ENCODE data around the gene ETNPPL. TPM values are rescaled to one million over a fixed set of nuclear protein-coding genes. Genes with fewer than 3 reads are reported as not detected.

The ETNPPL gene
- total RNA-seq, 1 donor from 2014 or later, result not detected

- H3K4me3 ChIP-seq (ENCODE audit: low read depth, low read length), result no peak overlapping the region
- DNase-seq (ENCODE audit: low read depth), result no peak
- TF ChIP-seq, protein P1, sequence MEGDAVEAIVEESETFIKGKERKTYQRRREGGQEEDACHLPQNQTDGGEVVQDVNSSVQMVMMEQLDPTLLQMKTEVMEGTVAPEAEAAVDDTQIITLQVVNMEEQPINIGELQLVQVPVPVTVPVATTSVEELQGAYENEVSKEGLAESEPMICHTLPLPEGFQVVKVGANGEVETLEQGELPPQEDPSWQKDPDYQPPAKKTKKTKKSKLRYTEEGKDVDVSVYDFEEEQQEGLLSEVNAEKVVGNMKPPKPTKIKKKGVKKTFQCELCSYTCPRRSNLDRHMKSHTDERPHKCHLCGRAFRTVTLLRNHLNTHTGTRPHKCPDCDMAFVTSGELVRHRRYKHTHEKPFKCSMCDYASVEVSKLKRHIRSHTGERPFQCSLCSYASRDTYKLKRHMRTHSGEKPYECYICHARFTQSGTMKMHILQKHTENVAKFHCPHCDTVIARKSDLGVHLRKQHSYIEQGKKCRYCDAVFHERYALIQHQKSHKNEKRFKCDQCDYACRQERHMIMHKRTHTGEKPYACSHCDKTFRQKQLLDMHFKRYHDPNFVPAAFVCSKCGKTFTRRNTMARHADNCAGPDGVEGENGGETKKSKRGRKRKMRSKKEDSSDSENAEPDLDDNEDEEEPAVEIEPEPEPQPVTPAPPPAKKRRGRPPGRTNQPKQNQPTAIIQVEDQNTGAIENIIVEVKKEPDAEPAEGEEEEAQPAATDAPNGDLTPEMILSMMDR (conservative IDR thresholded peaks at IDR 0.05; ENCODE audit: low read depth, low read length), result no peak
Observed at GRCh38 chr4:108693211-108693610, 69.6 kb downstream of the ETNPPL start.

Other genes starting within 250 kb of the ETNPPL start
- gene RPL34, start 142.5 kb downstream of the ETNPPL start, total RNA-seq, result 853 and 1,453 TPM in 2 replicates
- 92.7 and 119 TPM in 2 replicates for gene OSTC, start 112.5 kb downstream of the ETNPPL start, total RNA-seq

All from epithelial cell of proximal tubule (primary cell).